HG03066 (cell line): ENCODE results near the gene KCTD21.

ENCODE experiments used
- ATAC-seq: cut with Tn5 transposase; IDR thresholded peaks from one replicate; pipeline ENCODE4 v1.9.1; 2021; ENCODE audit warnings: low read depth; ENCODE audit not compliant: unreplicated experiment

Gene KCTD21

GRCh38 chr11:78219493-78220217 lies 31.2 kb upstream of the KCTD21 start:
- no peak for ATAC-seq

GRCh38 chr11:78218707-78219492 lies 30.5 kb upstream of the KCTD21 start:
- no peak for ATAC-seq

GRCh38 chr11:78217650-78218541 lies 29.5 kb upstream of the KCTD21 start:
- no peak for ATAC-seq

GRCh38 chr11:78216571-78217287 lies 28.3 kb upstream of the KCTD21 start:
- no peak for ATAC-seq

- no peak for ATAC-seq
Observed at GRCh38 chr11:78216021-78216420, 27.6 kb upstream of the KCTD21 start.

GRCh38 chr11:78214331-78215194 lies 26.1 kb upstream of the KCTD21 start:
- no peak for ATAC-seq

- no peak for ATAC-seq
Observed at GRCh38 chr11:78213526-78214330, 25.3 kb upstream of the KCTD21 start.

GRCh38 chr11:78212586-78213371 lies 24.4 kb upstream of the KCTD21 start:
- ATAC-seq = no peak

- ATAC-seq = no peak
Observed at GRCh38 chr11:78211565-78211964, 23.1 kb upstream of the KCTD21 start.

- ATAC-seq = no peak
Observed at GRCh38 chr11:78210000-78210608, 21.7 kb upstream of the KCTD21 start.

- ATAC-seq = no peak
Observed at GRCh38 chr11:78209478-78209877, 21.1 kb upstream of the KCTD21 start.

- ATAC-seq = no peak
Observed at GRCh38 chr11:78208257-78209165, 20.1 kb upstream of the KCTD21 start.

GRCh38 chr11:78207532-78208256 lies 19.3 kb upstream of the KCTD21 start:
- ATAC-seq = no peak

GRCh38 chr11:78205691-78206090 lies 17.3 kb upstream of the KCTD21 start:
- no peak for ATAC-seq

GRCh38 chr11:78205256-78205655 lies 16.8 kb upstream of the KCTD21 start:
- no peak for ATAC-seq

- ATAC-seq = no peak
Observed at GRCh38 chr11:78203184-78203583, 14.8 kb upstream of the KCTD21 start.
